SK-N-SH (cell line): ENCODE results near the gene SIGLEC12. TPM values are rescaled to one million over a fixed set of nuclear protein-coding genes. Genes with fewer than 3 reads are reported as not detected.

Experiments
- CTCF ChIA-PET: fragments of 300-600, 350-600 bp; formaldehyde crosslinking; extraction: SDS; loops from one replicate; lab custom pipeline; 2021; lab: Yijun Ruan, JAX
- POLR2A ChIA-PET: fragments of 350-600 bp; sonication (Branson Sonifier 250); formaldehyde crosslinking; extraction: SDS; loops from one replicate; lab custom pipeline; 2020; ENCODE audit warnings: antibody characterized with exemption, inconsistent platforms; lab: Yijun Ruan, JAX
- DNase-seq: peaks from one replicate; pipeline ENCODE4 v3.0.0; 2012
- H2AFZ ChIP-seq: fragments of 200-600 bp; sonication (generic); 2 replicates; pipeline ENCODE4 v1.8.1; 2016; ENCODE audit warnings: antibody characterized with exemption, mild to moderate bottlenecking, low read depth
- H3F3A ChIP-seq: fragments of 200-600 bp; sonication (generic); replicated peaks from 2 replicates; pipeline ENCODE3; 2016; ENCODE audit warnings: antibody characterized with exemption, mild to moderate bottlenecking; ENCODE audit not compliant: insufficient read depth
- H3K27ac ChIP-seq, 2 experiments: fragments of 200-500 bp in 1 of 2; fragments of 200-600 bp in 1 of 2; sonication (Bioruptor generic) in 1 of 2; sonication (generic), shearing (Covaris generic) in 1 of 2; 2 replicates each; pipeline versions ENCODE4 v1.5.1 to v1.6.1; 2014 to 2016; ENCODE audit warnings: low read depth in 2 of 2, inconsistent platforms in 1 of 2, low read length in 1 of 2, mild to moderate bottlenecking in 1 of 2, mixed read lengths in 1 of 2
- H3K27me3 ChIP-seq: fragments of 200-600 bp; sonication (generic), shearing (Covaris generic); 2 replicates; pipeline ENCODE4 v1.6.1; 2016; ENCODE audit warnings: mixed run types; ENCODE audit not compliant: insufficient read depth
- H3K36me3 ChIP-seq, 2 experiments: fragments of 200-500 bp in 1 of 2; fragments of 200-600 bp in 1 of 2; sonication (Bioruptor generic) in 1 of 2; sonication (generic) in 1 of 2; replicated peaks in 1 of 2; 2 replicates each; pipeline versions ENCODE3 to v1.5.1; 2014 to 2016; ENCODE audit warnings: low read length in 1 of 2, mild to moderate bottlenecking in 1 of 2; ENCODE audit not compliant: insufficient read depth in 2 of 2, control insufficient read depth in 1 of 2
- H3K4me1 ChIP-seq, 2 experiments: fragments of 200-500 bp in 1 of 2; fragments of 200-600 bp in 1 of 2; sonication (Bioruptor generic) in 1 of 2; sonication (generic), shearing (Covaris generic) in 1 of 2; 2 replicates each; pipeline versions ENCODE4 v1.5.1 to v1.6.1; 2014 to 2016; ENCODE audit warnings: low read depth in 1 of 2, low read length in 1 of 2, mixed run types in 1 of 2; ENCODE audit not compliant: insufficient read depth in 2 of 2, control insufficient read depth in 1 of 2
- H3K4me2 ChIP-seq: fragments of 200-600 bp; sonication (generic), shearing (Covaris generic); 2 replicates; pipeline ENCODE4 v1.6.1; 2017; ENCODE audit warnings: mixed run types
- H3K4me3 ChIP-seq, 2 experiments: fragments of 200-500 bp in 1 of 2; fragments of 200-600 bp in 1 of 2; sonication (Bioruptor generic) in 1 of 2; sonication (generic), shearing (Covaris generic) in 1 of 2; 2 replicates each; pipeline versions ENCODE4 v1.5.1 to v1.8.1; 2014 to 2016; ENCODE audit warnings: low read depth in 2 of 2, inconsistent platforms in 1 of 2, low read length in 1 of 2, mild to moderate bottlenecking in 1 of 2, mixed read lengths in 1 of 2, moderate library complexity in 1 of 2
- H3K79me2 ChIP-seq: fragments of 200-600 bp; sonication (generic); 2 replicates; pipeline ENCODE4 v1.8.1; 2017; ENCODE audit warnings: mild to moderate bottlenecking; ENCODE audit not compliant: insufficient read depth
- H3K9ac ChIP-seq: fragments of 200-600 bp; sonication (generic); 2 replicates; pipeline ENCODE4 v1.6.1; 2017; ENCODE audit warnings: mixed run types
- H3K9me2 ChIP-seq: fragments of 200-600 bp; sonication (generic); 2 replicates; pipeline ENCODE4 v1.6.1; 2017; ENCODE audit warnings: mixed run types
- H3K9me3 ChIP-seq: fragments of 200-600 bp; sonication (generic); 2 replicates; pipeline ENCODE4 v1.6.1; 2017; ENCODE audit warnings: mixed run types, mild to moderate bottlenecking, moderate library complexity
- H4K20me1 ChIP-seq: fragments of 200-600 bp; sonication (generic); 2 replicates; pipeline ENCODE4 v1.6.1; 2017; ENCODE audit warnings: mild to moderate bottlenecking, mixed run types; ENCODE audit not compliant: insufficient read depth
- EZH2phosphoT487 ChIP-seq: fragments of 200-600 bp; sonication (generic); IDR thresholded peaks from 2 replicates; pipeline ENCODE4 v1.6.1; 2017; ENCODE audit warnings: low read depth, mixed run types, mild to moderate bottlenecking, antibody characterized with exemption, moderate library complexity, borderline replicate concordance
- FOXM1 ChIP-seq: IDR thresholded peaks from 2 replicates; pipeline ENCODE4 v1.4.0; 2012; ENCODE audit warnings: low read depth, mild to moderate bottlenecking
- GABPA ChIP-seq: IDR thresholded peaks from 2 replicates; pipeline ENCODE4 v1.4.0; 2012; ENCODE audit warnings: low read depth, mild to moderate bottlenecking
- GATA2 ChIP-seq: sonication (generic); formaldehyde crosslinking; IDR thresholded peaks from 2 replicates; pipeline ENCODE4 v1.5.0; 2020; ENCODE audit warnings: mild to moderate bottlenecking, missing genetic modification reagents
- IRF3 ChIP-seq: fragments of 150-350 bp; IDR thresholded peaks from 2 replicates; pipeline ENCODE4 v1.6.1; 2016; ENCODE audit warnings: mild to moderate bottlenecking, low read depth, low read length
- JUND ChIP-seq: IDR thresholded peaks from 2 replicates; pipeline ENCODE4 v1.4.0; 2012
- MAX ChIP-seq: IDR thresholded peaks from 2 replicates; pipeline ENCODE4 v1.4.0; 2012; ENCODE audit warnings: low read depth
- MEF2A ChIP-seq: IDR thresholded peaks from 2 replicates; pipeline ENCODE4 v1.4.0; 2012; ENCODE audit warnings: low read depth, borderline replicate concordance
- MXI1 ChIP-seq: IDR thresholded peaks from 2 replicates; pipeline ENCODE4 v1.6.1; 2012; ENCODE audit warnings: mild to moderate bottlenecking, low read depth, low read length, improper control_type of control experiment
- NFIC ChIP-seq: IDR thresholded peaks from 2 replicates; pipeline ENCODE4 v1.4.0; 2012; ENCODE audit warnings: borderline replicate concordance
- NRF1 ChIP-seq: IDR thresholded peaks from 2 replicates; pipeline ENCODE4 v1.6.1; 2012; ENCODE audit warnings: low read depth, mild to moderate bottlenecking, low read length
- RXRA ChIP-seq: IDR thresholded peaks from 2 replicates; pipeline ENCODE4 v1.4.0; 2012; ENCODE audit warnings: low read depth, mild to moderate bottlenecking, borderline replicate concordance
- SIN3A ChIP-seq: IDR thresholded peaks from 2 replicates; pipeline ENCODE4 v1.6.1; 2012; ENCODE audit warnings: low read depth, mild to moderate bottlenecking, low read length, moderate library complexity, borderline replicate concordance
- SMC3 ChIP-seq: IDR thresholded peaks from 2 replicates; pipeline ENCODE4 v1.6.1; 2012; ENCODE audit warnings: low read depth, low read length, improper control_type of control experiment
- TAF1 ChIP-seq: IDR thresholded peaks from 2 replicates; pipeline ENCODE4 v1.6.1; 2012; ENCODE audit warnings: low read depth, mild to moderate bottlenecking, low read length, moderate library complexity, borderline replicate concordance
- TCF12 ChIP-seq: IDR thresholded peaks from 2 replicates; pipeline ENCODE4 v1.4.0; 2012
- WGBS: methylation state at CpG from one replicate; pipeline ENCODE4 v1.1.6; 2017; ENCODE audit warnings: low lambda C conversion rate; 5-methylcytosine and 5-hydroxymethylcytosine counted together
- polyA plus RNA-seq, 3 experiments: library from polyadenylated mRNA; depleted of rRNA; stranded (reverse); fragments of >200 nt; gene quantifications; 2 replicates each; pipeline ENCODE4 v1.2.3, GENCODE V29; 2012
- TF ChIP-seq, protein P1 (sequence below): IDR thresholded peaks from 2 replicates; pipeline ENCODE4 v1.4.0; 2012; ENCODE audit warnings: low read depth, borderline replicate concordance
- TF ChIP-seq, protein P2 (sequence below): IDR thresholded peaks from 2 replicates; pipeline ENCODE4; 2012

Gene SIGLEC12
- polyA plus RNA-seq, 1 of the 3 experiments (the other 2 are of a cell fraction): not detected

DNA sequence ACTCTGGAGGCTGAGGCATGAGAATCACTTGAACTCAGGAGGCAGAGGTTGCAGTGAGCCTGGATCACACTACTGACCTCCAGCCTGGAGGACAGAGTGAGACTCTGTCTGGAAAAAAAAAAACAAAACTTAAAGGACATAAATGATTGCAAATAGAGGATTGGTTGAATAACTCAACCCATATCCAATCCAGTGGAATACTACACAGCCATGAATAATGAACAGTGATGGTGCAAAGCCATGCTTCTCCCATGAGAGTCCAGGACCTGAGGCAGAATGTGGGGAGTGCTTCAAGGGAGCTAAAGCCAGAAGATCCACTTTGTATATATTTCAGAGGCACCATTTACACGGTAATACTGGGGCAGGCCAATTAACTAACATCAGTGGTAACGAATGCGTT is 25.4 kb downstream of the SIGLEC12 start:
- peaks cover 21% of the 10 kb centered on the region; the same call in 1 of the 2 replicates for H3K27me3 ChIP-seq
- H3F3A ChIP-seq: no peaks in the 10 kb centered on the region
- H3K79me2 ChIP-seq: no peaks in the 10 kb centered on the region
- no peak overlapping the region for H3K27ac ChIP-seq
- H3K4me2 ChIP-seq: no peak overlapping the region
- no peak overlapping the region for H3K9ac ChIP-seq
- H3K9me2 ChIP-seq: no peaks in the 10 kb centered on the region
- H2AFZ ChIP-seq: no peak overlapping the region
- POLR2A ChIA-PET: no interaction called here
- H4K20me1 ChIP-seq: no peaks in the 10 kb centered on the region
- H3K4me3 ChIP-seq: no peak overlapping the region
- no peaks in the 10 kb centered on the region for H3K36me3 ChIP-seq
- WGBS: 39% methylated on average over 3 of the region's 3 CpGs
- no peak for DNase-seq
- TF ChIP-seq GABPA (no peak), FOXM1 (no peak), TCF12 (no peak), MXI1 (no peak), EZH2phosphoT487 (no peak), MEF2A (no peak), RXRA (no peak), TAF1 (no peak), SIN3A (no peak), SMC3 (no peak), IRF3 (no peak), GATA2 (CRISPR knock-in tag) (no peak), JUND (no peak), NFIC (no peak), MAX (no peak), NRF1 (no peak)
- TF ChIP-seq, protein P1, sequence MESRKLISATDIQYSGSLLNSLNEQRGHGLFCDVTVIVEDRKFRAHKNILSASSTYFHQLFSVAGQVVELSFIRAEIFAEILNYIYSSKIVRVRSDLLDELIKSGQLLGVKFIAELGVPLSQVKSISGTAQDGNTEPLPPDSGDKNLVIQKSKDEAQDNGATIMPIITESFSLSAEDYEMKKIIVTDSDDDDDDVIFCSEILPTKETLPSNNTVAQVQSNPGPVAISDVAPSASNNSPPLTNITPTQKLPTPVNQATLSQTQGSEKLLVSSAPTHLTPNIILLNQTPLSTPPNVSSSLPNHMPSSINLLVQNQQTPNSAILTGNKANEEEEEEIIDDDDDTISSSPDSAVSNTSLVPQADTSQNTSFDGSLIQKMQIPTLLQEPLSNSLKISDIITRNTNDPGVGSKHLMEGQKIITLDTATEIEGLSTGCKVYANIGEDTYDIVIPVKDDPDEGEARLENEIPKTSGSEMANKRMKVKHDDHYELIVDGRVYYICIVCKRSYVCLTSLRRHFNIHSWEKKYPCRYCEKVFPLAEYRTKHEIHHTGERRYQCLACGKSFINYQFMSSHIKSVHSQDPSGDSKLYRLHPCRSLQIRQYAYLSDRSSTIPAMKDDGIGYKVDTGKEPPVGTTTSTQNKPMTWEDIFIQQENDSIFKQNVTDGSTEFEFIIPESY: no peak
- TF ChIP-seq, protein P2, sequence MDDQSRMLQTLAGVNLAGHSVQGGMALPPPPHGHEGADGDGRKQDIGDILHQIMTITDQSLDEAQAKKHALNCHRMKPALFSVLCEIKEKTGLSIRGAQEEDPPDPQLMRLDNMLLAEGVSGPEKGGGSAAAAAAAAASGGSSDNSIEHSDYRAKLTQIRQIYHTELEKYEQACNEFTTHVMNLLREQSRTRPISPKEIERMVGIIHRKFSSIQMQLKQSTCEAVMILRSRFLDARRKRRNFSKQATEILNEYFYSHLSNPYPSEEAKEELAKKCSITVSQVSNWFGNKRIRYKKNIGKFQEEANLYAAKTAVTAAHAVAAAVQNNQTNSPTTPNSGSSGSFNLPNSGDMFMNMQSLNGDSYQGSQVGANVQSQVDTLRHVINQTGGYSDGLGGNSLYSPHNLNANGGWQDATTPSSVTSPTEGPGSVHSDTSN: no peak
- CTCF ChIA-PET: interaction anchor here (1.1 to 6.8 kb wide), 3 partner anchors 16 to 302 kb away, joined by 3 to 137 read pairs (median 37); partner anchors contain the start of gene SIGLEC8
- H3K4me1 ChIP-seq: no peaks in the 10 kb centered on the region
- H3K9me3 ChIP-seq: no peaks in the 10 kb centered on the region
